GM12878 (cell line): ENCODE results near the gene IZUMO1. TPM values are rescaled to one million over a fixed set of nuclear protein-coding genes. Genes with fewer than 3 reads are reported as not detected.
A peak's percentile ranks its signal among the peaks of the same experiment; 100 is the strongest.

ENCODE experiments used
- ATAC-seq: fragments of 200-7000 bp; cut with Tn5 transposase; 3 replicates; pipeline ENCODE4 v1.9.1; 2020; ENCODE audit warnings: mild to moderate bottlenecking, moderate library complexity
- BruUV-seq: library from RNA; stranded (reverse); fragments of 400-500 nt; replicated peaks from 2 replicates; lab custom pipeline; 2021; lab: Mats Ljungman, UMichigan
- CTCF ChIA-PET: fragments of 300-600 bp; sonication (Branson Sonifier 250); formaldehyde crosslinking; extraction: SDS; loops from one replicate; lab custom pipeline; 2021; ENCODE audit warnings: inconsistent platforms; lab: Yijun Ruan, JAX
- POLR2A ChIA-PET: fragments of 350-600 bp; formaldehyde crosslinking; extraction: SDS; loops from one replicate; lab custom pipeline; 2021; ENCODE audit warnings: inconsistent platforms; lab: Charles Lee
- RAD21 ChIA-PET: fragments of 300-600 bp; sonication (Branson Sonifier 250); formaldehyde crosslinking; loops from one replicate; lab custom pipeline; 2023; ENCODE audit warnings: antibody characterized with exemption; ENCODE audit not compliant: unreplicated experiment; lab: Charles Lee
- SMC1A ChIA-PET: fragments of 300-600 bp; sonication (Branson Sonifier 250); formaldehyde crosslinking; loops from one replicate; lab custom pipeline; 2023; ENCODE audit not compliant: unreplicated experiment, uncharacterized antibody; lab: Charles Lee
- DNase-seq: peaks from one replicate; pipeline ENCODE4 v3.0.0-alpha.2; 2011; ENCODE audit warnings: low read depth, low spot score
- FAIRE-seq: peaks from 3 replicates; lab custom pipeline; 2011; peaks lifted over from hg19 to GRCh38; lab: Jason Lieb, UNC
- H2AFZ ChIP-seq: 2 replicates; pipeline ENCODE4 v1.6.0; 2011; ENCODE audit warnings: low read depth, low read length, control low read depth; ENCODE audit not compliant: control insufficient read depth
- H3K27ac ChIP-seq: 2 replicates; pipeline ENCODE4 v1.5.1; 2011; ENCODE audit warnings: control low read depth; ENCODE audit not compliant: control insufficient read depth, insufficient read depth
- H3K27me3 ChIP-seq, 2 experiments: replicated peaks in 1 of 2; 2 replicates each; pipeline versions ENCODE4 v1.6.0 to v1.6.1; 2011; ENCODE audit warnings: low read length in 1 of 2; ENCODE audit not compliant: control insufficient read depth in 2 of 2, insufficient read depth in 2 of 2
- H3K36me3 ChIP-seq, 2 experiments: 2 replicates each; pipeline ENCODE4 v1.5.1; 2011; ENCODE audit warnings: low read length in 1 of 2; ENCODE audit not compliant: control insufficient read depth in 2 of 2, insufficient read depth in 2 of 2
- H3K4me1 ChIP-seq: 2 replicates; pipeline ENCODE4 v1.6.1; 2011; ENCODE audit warnings: mild to moderate bottlenecking, low read length, moderate library complexity, mixed read lengths; ENCODE audit not compliant: control insufficient read depth, insufficient read depth
- H3K4me2 ChIP-seq: 2 replicates; pipeline ENCODE4 v1.6.0; 2011; ENCODE audit warnings: control low read depth; ENCODE audit not compliant: control insufficient read depth, insufficient read depth
- H3K4me3 ChIP-seq: fragments of 200-600 bp; sonication (generic); 2 replicates; pipeline ENCODE4 v1.5.1; 2016
- H3K79me2 ChIP-seq: 2 replicates; pipeline ENCODE4 v1.6.0; 2011; ENCODE audit warnings: low read length; ENCODE audit not compliant: control insufficient read depth, insufficient read depth
- H3K9ac ChIP-seq: 2 replicates; pipeline ENCODE4 v1.8.0; 2011; ENCODE audit warnings: low read length, control low read depth, mixed read lengths; ENCODE audit not compliant: control insufficient read depth, insufficient read depth
- H3K9me3 ChIP-seq: replicated peaks from 3 replicates; pipeline ENCODE4 v1.5.1; 2011; ENCODE audit warnings: mild to moderate bottlenecking, low read length; ENCODE audit not compliant: control insufficient read depth, insufficient read depth
- H4K20me1 ChIP-seq: 2 replicates; pipeline ENCODE4 v1.6.0; 2011; ENCODE audit not compliant: control insufficient read depth, insufficient read depth
- BACH1 ChIP-seq: fragments of 450-650 bp; IDR thresholded peaks from 2 replicates; pipeline ENCODE4 v1.6.1; 2017; ENCODE audit warnings: mild to moderate bottlenecking, borderline replicate concordance
- CHD1 ChIP-seq: IDR thresholded peaks from 2 replicates; pipeline ENCODE4 v1.6.1; 2012; ENCODE audit warnings: low read depth, low read length, improper control_type of control experiment
- CUX1 ChIP-seq: IDR thresholded peaks from 2 replicates; pipeline ENCODE4 v1.6.1; 2012; ENCODE audit warnings: improper control_type of control experiment, low read depth, low read length; ENCODE audit not compliant: insufficient replicate concordance
- JUND ChIP-seq: IDR thresholded peaks from 2 replicates; pipeline ENCODE4 v1.6.1; 2012; ENCODE audit warnings: low read depth, mild to moderate bottlenecking, low read length, improper control_type of control experiment, moderate library complexity
- NR2C2 ChIP-seq: IDR thresholded peaks from 2 replicates; pipeline ENCODE4 v1.6.1; 2011; ENCODE audit warnings: borderline replicate concordance, low read depth; ENCODE audit not compliant: control insufficient read depth, insufficient read length
- RELB ChIP-seq: fragments of 450-650 bp; IDR thresholded peaks from 2 replicates; pipeline ENCODE4 v1.6.1; 2017; ENCODE audit warnings: low read depth, mild to moderate bottlenecking, moderate library complexity
- WGBS: methylation state at CpG from one replicate; pipeline ENCODE4 v1.1.6; 2016; ENCODE audit warnings: low lambda C conversion rate; ENCODE audit not compliant: insufficient replicate concordance, insufficient coverage; ENCODE audit errors: missing lambda C conversion rate; 5-methylcytosine and 5-hydroxymethylcytosine counted together
- in situ Hi-C: fragments of 300-500 bp; cut with MboI; formaldehyde crosslinking; loops from 9 replicates; pipeline ENCODE4 v1.14.3; 2018; ENCODE audit warnings: mixed read lengths
- intact Hi-C: fragments of 100-400 bp; cut with micrococcal nuclease; formaldehyde crosslinking; loops from one replicate; pipeline ENCODE4 v1.14.2; 2022; ENCODE audit not compliant: unreplicated experiment
- polyA plus RNA-seq, 11 experiments: library from polyadenylated mRNA; depleted of rRNA in 4 of 11; unstranded in 6 of 11; stranded (reverse) in 5 of 11; fragments of >200 nt; fragmentation: Nextera tagmentation in 4 of 11; fragmentation: Illumina TruSeq in 1 of 11; extraction: Ambion mirVana in 4 of 11; extraction: Trizol in 1 of 11; gene quantifications; 1 replicate in 1 of 11; 2 replicates in 10 of 11; pipeline versions ENCODE4 v1.2.1 to v1.2.3, GENCODE V29; 2011 to 2016; ENCODE audit warnings: inconsistent platforms in 2 of 11, missing spikeins in 2 of 11, low read depth in 1 of 11
- total RNA-seq, 4 experiments: library from RNA; depleted of rRNA in 3 of 4; stranded (reverse); fragments of >200 nt in 3 of 4; fragmentation: Illumina TruSeq in 1 of 4; extraction: Trizol in 1 of 4; gene quantifications; 2 replicates each; pipeline versions ENCODE4 v1.2.1 to v1.2.3, GENCODE V29; 2013 to 2021
- TF ChIP-seq, protein P1 (sequence below): fragments of 450-650 bp; IDR thresholded peaks from 2 replicates; pipeline ENCODE4 v1.6.1; 2017; ENCODE audit warnings: mild to moderate bottlenecking, low read depth, inconsistent platforms; ENCODE audit not compliant: poor library complexity, severe bottlenecking

Gene IZUMO1
- total and polyA plus RNA-seq, 10 of the 15 experiments (the other 5 are each of a cell fraction or from before 2014, with no cell fraction given), result not detected

GRCh38 chr19:48760504-48761205, 13.9 kb upstream of the IZUMO1 start:
- ATAC-seq (no peak), DNase-seq (no peak), FAIRE-seq (no peak)
- Histone ChIP-seq H2AFZ (peak overlapping the region; percentile 44), H3K9me3 (no peaks in the 10 kb centered on the region), H3K4me3 (no peak overlapping the region), H3K27me3 (no peaks in the 10 kb centered on the region), H3K79me2 (no peaks in the 10 kb centered on the region), H3K4me2 (no peak overlapping the region), H3K36me3 (no peaks in the 10 kb centered on the region), H3K27ac (no peak overlapping the region), H4K20me1 (no peaks in the 10 kb centered on the region), H3K4me1 (no peaks in the 10 kb centered on the region), H3K9ac (no peak overlapping the region)
- ChIA-PET CTCF (interaction anchor here (0.6 to 1.1 kb wide), 3 partner anchors 40 to 480 kb away, joined by 3 read pairs; no protein-coding TSS in a partner anchor), POLR2A (no interaction called here), SMC1A (interaction anchor here (0.6 kb wide), 1 partner anchor 436 kb away, joined by 3 read pairs; no protein-coding TSS in a partner anchor), RAD21 (no interaction called here)
- no TSS peak for BruUV-seq
- intact Hi-C loops (no loop called here), in situ Hi-C loops (no loop called here)
- 16% methylated on average over 16 of the region's 16 CpGs for WGBS
- TF ChIP-seq BACH1 (no peak), NR2C2 (no peak), CUX1 (no peak), JUND (no peak), CHD1 (no peak), RELB (no peak)
- TF ChIP-seq, protein P1, sequence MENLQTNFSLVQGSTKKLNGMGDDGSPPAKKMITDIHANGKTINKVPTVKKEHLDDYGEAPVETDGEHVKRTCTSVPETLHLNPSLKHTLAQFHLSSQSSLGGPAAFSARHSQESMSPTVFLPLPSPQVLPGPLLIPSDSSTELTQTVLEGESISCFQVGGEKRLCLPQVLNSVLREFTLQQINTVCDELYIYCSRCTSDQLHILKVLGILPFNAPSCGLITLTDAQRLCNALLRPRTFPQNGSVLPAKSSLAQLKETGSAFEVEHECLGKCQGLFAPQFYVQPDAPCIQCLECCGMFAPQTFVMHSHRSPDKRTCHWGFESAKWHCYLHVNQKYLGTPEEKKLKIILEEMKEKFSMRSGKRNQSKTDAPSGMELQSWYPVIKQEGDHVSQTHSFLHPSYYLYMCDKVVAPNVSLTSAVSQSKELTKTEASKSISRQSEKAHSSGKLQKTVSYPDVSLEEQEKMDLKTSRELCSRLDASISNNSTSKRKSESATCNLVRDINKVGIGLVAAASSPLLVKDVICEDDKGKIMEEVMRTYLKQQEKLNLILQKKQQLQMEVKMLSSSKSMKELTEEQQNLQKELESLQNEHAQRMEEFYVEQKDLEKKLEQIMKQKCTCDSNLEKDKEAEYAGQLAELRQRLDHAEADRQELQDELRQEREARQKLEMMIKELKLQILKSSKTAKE, result no peak
